WTC11 (cell line): Measurements from ENCODE around the gene SNRNP25. TPM values are rescaled to one million over a fixed set of nuclear protein-coding genes. Genes with fewer than 3 reads are reported as not detected.

ENCODE experiments used
- AR ChIP-seq: fragments of 250-450 bp; sonication (Bioruptor Pico); IDR thresholded peaks from 2 replicates; pipeline ENCODE4 v1.9.0; 2021; ENCODE audit warnings: mild to moderate bottlenecking
- ATF2 ChIP-seq: sonication (generic); formaldehyde crosslinking; IDR thresholded peaks from 2 replicates; pipeline ENCODE4 v1.8.1; 2022; ENCODE audit warnings: low read depth, missing genetic modification reagents, borderline replicate concordance
- ATF6 ChIP-seq: sonication (generic); formaldehyde crosslinking; IDR thresholded peaks from 2 replicates; pipeline ENCODE4 v1.8.1; 2023; ENCODE audit warnings: mild to moderate bottlenecking, missing genetic modification reagents
- CBFB ChIP-seq: sonication (generic); formaldehyde crosslinking; IDR thresholded peaks from 2 replicates; pipeline ENCODE4 v1.8.1; 2022; ENCODE audit warnings: mild to moderate bottlenecking, low read depth, missing genetic modification reagents
- E2F5 ChIP-seq: sonication (generic); formaldehyde crosslinking; IDR thresholded peaks from 2 replicates; pipeline ENCODE4 v1.8.1; 2022; ENCODE audit warnings: mild to moderate bottlenecking, moderate library complexity, missing genetic modification reagents
- FOXP4 ChIP-seq: sonication (generic); formaldehyde crosslinking; IDR thresholded peaks from 2 replicates; pipeline ENCODE4 v1.8.0; 2022; ENCODE audit warnings: mild to moderate bottlenecking, missing genetic modification reagents
- GABPB1 ChIP-seq: sonication (generic); formaldehyde crosslinking; IDR thresholded peaks from 2 replicates; pipeline ENCODE4 v1.8.1; 2023; ENCODE audit warnings: mild to moderate bottlenecking, missing genetic modification reagents
- GTF2I ChIP-seq: fragments of 250-450 bp; sonication (Bioruptor Pico); conservative IDR thresholded peaks from 2 replicates; pipeline ENCODE4 v1.4.0; 2021; ENCODE audit warnings: mild to moderate bottlenecking
- HMGXB4 ChIP-seq: sonication (generic); formaldehyde crosslinking; IDR thresholded peaks from 2 replicates; pipeline ENCODE4 v1.8.1; 2023; ENCODE audit warnings: mild to moderate bottlenecking, moderate library complexity, missing genetic modification reagents
- IRF1 ChIP-seq: sonication (generic); formaldehyde crosslinking; IDR thresholded peaks from 2 replicates; pipeline ENCODE4 v1.8.0; 2023; ENCODE audit warnings: missing genetic modification reagents
- KAT7 ChIP-seq: sonication (generic); formaldehyde crosslinking; IDR thresholded peaks from 2 replicates; pipeline ENCODE4 v1.8.1; 2023; ENCODE audit warnings: missing genetic modification reagents, mild to moderate bottlenecking, borderline replicate concordance
- MXD4 ChIP-seq: fragments of 250-450 bp; sonication (Bioruptor Pico); IDR thresholded peaks from 2 replicates; pipeline ENCODE4 v1.8.0; 2021; ENCODE audit warnings: mild to moderate bottlenecking, moderate library complexity, borderline replicate concordance
- NR3C1 ChIP-seq: sonication (generic); formaldehyde crosslinking; conservative IDR thresholded peaks from 2 replicates; pipeline ENCODE4 v1.8.1; 2023; ENCODE audit warnings: low read depth, mild to moderate bottlenecking, missing genetic modification reagents
- RELA ChIP-seq: sonication (generic); formaldehyde crosslinking; IDR thresholded peaks from 2 replicates; pipeline ENCODE4 v1.8.1; 2022; ENCODE audit warnings: missing genetic modification reagents, mild to moderate bottlenecking, borderline replicate concordance
- SMAD3 ChIP-seq: sonication (generic); formaldehyde crosslinking; IDR thresholded peaks from 2 replicates; pipeline ENCODE4 v1.8.0; 2022; ENCODE audit warnings: missing genetic modification reagents, mild to moderate bottlenecking, borderline replicate concordance
- SMAD4 ChIP-seq: sonication (generic); formaldehyde crosslinking; IDR thresholded peaks from 2 replicates; pipeline ENCODE4 v1.8.0; 2022; ENCODE audit warnings: mild to moderate bottlenecking, missing genetic modification reagents
- SP1 ChIP-seq: sonication (generic); formaldehyde crosslinking; conservative IDR thresholded peaks from 2 replicates; pipeline ENCODE4 v1.8.1; 2022; ENCODE audit warnings: missing genetic modification reagents
- USF1 ChIP-seq: sonication (generic); formaldehyde crosslinking; IDR thresholded peaks from 2 replicates; pipeline ENCODE4 v1.8.0; 2022; ENCODE audit warnings: mild to moderate bottlenecking, missing genetic modification reagents
- USF2 ChIP-seq: sonication (generic); formaldehyde crosslinking; IDR thresholded peaks from 2 replicates; pipeline ENCODE4 v1.8.1; 2023; ENCODE audit warnings: mild to moderate bottlenecking, missing genetic modification reagents, moderate library complexity
- ZMAT4 ChIP-seq: fragments of 250-450 bp; sonication (Bioruptor Pico); IDR thresholded peaks from 2 replicates; pipeline ENCODE4 v1.9.0; 2021; ENCODE audit warnings: mild to moderate bottlenecking
- ZNF423 ChIP-seq: fragments of 250-450 bp; sonication (Bioruptor Pico); IDR thresholded peaks from 2 replicates; pipeline ENCODE4 v2.1.2; 2022; ENCODE audit warnings: mild to moderate bottlenecking, moderate library complexity
- total RNA-seq: library from RNA; stranded (reverse); gene quantifications from 3 replicates; pipeline ENCODE4 v1.2.3, GENCODE V29; 2021

Gene SNRNP25
- total RNA-seq, 1 experiment from 2014 or later = 55.9 TPM

GRCh38 chr16:77807-78443 lies 24.3 kb downstream of the SNRNP25 start, which contains the start of gene MPG (continued):
- TF ChIP-seq ZMAT4 = no peak
- TF ChIP-seq E2F5 (CRISPR knock-in tag) = peak; percentile 46; the same call in 1 of the 2 replicates
- TF ChIP-seq ATF6 (CRISPR knock-in tag) = no peak
- peak; percentile 64; the same call in 1 of the 2 replicates for TF ChIP-seq RELA (CRISPR knock-in tag)
- TF ChIP-seq IRF1 (CRISPR knock-in tag) = 0 out of 2 replicates have a peak, but pooled peaks have one; percentile 39
- peak; percentile 66; the same call in 1 of the 2 replicates for TF ChIP-seq FOXP4 (CRISPR knock-in tag)
- 0 out of 2 replicates have a peak, but pooled peaks have one; percentile 20 for TF ChIP-seq GABPB1 (CRISPR knock-in tag)
- peak; percentile 83 for TF ChIP-seq USF1 (CRISPR knock-in tag)
- TF ChIP-seq KAT7 (CRISPR knock-in tag) = 0 out of 2 replicates have a peak, but pooled peaks have one; percentile 16
- peak; percentile 34; the same call in 1 of the 2 replicates for TF ChIP-seq ZNF423 (CRISPR knock-in tag)
- peak; percentile 62 for TF ChIP-seq SP1
- no peak for TF ChIP-seq GTF2I (CRISPR knock-in tag)
- TF ChIP-seq SMAD3 (CRISPR knock-in tag) = no peak
- no peak for TF ChIP-seq AR (CRISPR knock-in tag)
- TF ChIP-seq NR3C1 (CRISPR knock-in tag) = peak; percentile 71; the same call in 1 of the 2 replicates
- 0 out of 2 replicates have a peak, but pooled peaks have one; percentile 63 for TF ChIP-seq CBFB
- no peak for TF ChIP-seq ATF2 (CRISPR knock-in tag)
- no peak for TF ChIP-seq SMAD4
- TF ChIP-seq MXD4 = no peak
- peak; percentile 82 for TF ChIP-seq USF2
- TF ChIP-seq HMGXB4 (CRISPR knock-in tag) = peak; percentile 84; the same call in 1 of the 2 replicates
